ENCODE results near the gene CTR9. TPM values are rescaled to one million over a fixed set of nuclear protein-coding genes. Genes with fewer than 3 reads are reported as not detected.
A peak's percentile ranks its signal among the peaks of the same experiment; 100 is the strongest.

Gene CTR9
- total RNA-seq, 1 experiment from 2014 or later: 5.0 TPM

GRCh38 chr11:10735481-10736475 is 15.3 kb upstream of the CTR9 start:
- DNase-seq (ENCODE audit: low read depth): peak; percentile 94
- in situ Hi-C loops (cut with HindIII; ENCODE audit: low pct_unique_long_range_greater_than_20kb, low sequenced_read_pairs): no loop called here

GRCh38 chr11:10742460-10743208 is 8.4 kb upstream of the CTR9 start:
- in situ Hi-C loops (cut with HindIII; ENCODE audit: low pct_unique_long_range_greater_than_20kb, low sequenced_read_pairs): no loop called here
- peak; percentile 51 for DNase-seq (ENCODE audit: low read depth)

- no peak for DNase-seq (ENCODE audit: low read depth)
- in situ Hi-C loops (cut with HindIII; ENCODE audit: low pct_unique_long_range_greater_than_20kb, low sequenced_read_pairs): no loop called here
Measured at GRCh38 chr11:10743354-10744000, 7.6 kb upstream of the CTR9 start.

- in situ Hi-C loops (cut with HindIII; ENCODE audit: low pct_unique_long_range_greater_than_20kb, low sequenced_read_pairs): no loop called here
- no peak for DNase-seq (ENCODE audit: low read depth)
Measured at GRCh38 chr11:10744206-10744605, 6.8 kb upstream of the CTR9 start.

- in situ Hi-C loops (cut with HindIII; ENCODE audit: low pct_unique_long_range_greater_than_20kb, low sequenced_read_pairs): no loop called here
- DNase-seq (ENCODE audit: low read depth): no peak
Measured at GRCh38 chr11:10746871-10747270, 4.2 kb upstream of the CTR9 start.

- no peak for DNase-seq (ENCODE audit: low read depth)
- in situ Hi-C loops (cut with HindIII; ENCODE audit: low pct_unique_long_range_greater_than_20kb, low sequenced_read_pairs): no loop called here
Measured at GRCh38 chr11:10747733-10748132, 3.3 kb upstream of the CTR9 start.

GRCh38 chr11:10749476-10749875 is 1.6 kb upstream of the CTR9 start:
- DNase-seq (ENCODE audit: low read depth): no peak
- in situ Hi-C loops (cut with HindIII; ENCODE audit: low pct_unique_long_range_greater_than_20kb, low sequenced_read_pairs): no loop called here

- in situ Hi-C loops (cut with HindIII; ENCODE audit: low pct_unique_long_range_greater_than_20kb, low sequenced_read_pairs): no loop called here
- no peak for DNase-seq (ENCODE audit: low read depth)
Measured at GRCh38 chr11:10751581-10751940, 515 bp downstream of the CTR9 start.

GRCh38 chr11:10752061-10752460 is 1.0 kb downstream of the CTR9 start:
- in situ Hi-C loops (cut with HindIII; ENCODE audit: low pct_unique_long_range_greater_than_20kb, low sequenced_read_pairs): no loop called here
- no peak for DNase-seq (ENCODE audit: low read depth)

- in situ Hi-C loops (cut with HindIII; ENCODE audit: low pct_unique_long_range_greater_than_20kb, low sequenced_read_pairs): no loop called here
- DNase-seq (ENCODE audit: low read depth): no peak
Measured at GRCh38 chr11:10752486-10752885, 1.4 kb downstream of the CTR9 start.

- no peak for DNase-seq (ENCODE audit: low read depth)
- in situ Hi-C loops (cut with HindIII; ENCODE audit: low pct_unique_long_range_greater_than_20kb, low sequenced_read_pairs): no loop called here
Measured at GRCh38 chr11:10758957-10759356, 7.9 kb downstream of the CTR9 start.

- in situ Hi-C loops (cut with HindIII; ENCODE audit: low pct_unique_long_range_greater_than_20kb, low sequenced_read_pairs): no loop called here
- no peak for DNase-seq (ENCODE audit: low read depth)
Measured at GRCh38 chr11:10761085-10761698, 10.1 kb downstream of the CTR9 start.

- in situ Hi-C loops (cut with HindIII; ENCODE audit: low pct_unique_long_range_greater_than_20kb, low sequenced_read_pairs): no loop called here
- DNase-seq (ENCODE audit: low read depth): no peak
Measured at GRCh38 chr11:10762185-10762584, 11.1 kb downstream of the CTR9 start.

GRCh38 chr11:10762913-10763421 is 11.9 kb downstream of the CTR9 start:
- in situ Hi-C loops (cut with HindIII; ENCODE audit: low pct_unique_long_range_greater_than_20kb, low sequenced_read_pairs): no loop called here
- no peak for DNase-seq (ENCODE audit: low read depth)

- no peak for DNase-seq (ENCODE audit: low read depth)
- in situ Hi-C loops (cut with HindIII; ENCODE audit: low pct_unique_long_range_greater_than_20kb, low sequenced_read_pairs): no loop called here
Measured at GRCh38 chr11:10763766-10764165, 12.7 kb downstream of the CTR9 start.

GRCh38 chr11:10764412-10764811 is 13.4 kb downstream of the CTR9 start:
- in situ Hi-C loops (cut with HindIII; ENCODE audit: low pct_unique_long_range_greater_than_20kb, low sequenced_read_pairs): no loop called here
- no peak for DNase-seq (ENCODE audit: low read depth)

GRCh38 chr11:10770626-10771254 is 19.7 kb downstream of the CTR9 start:
- in situ Hi-C loops (cut with HindIII; ENCODE audit: low pct_unique_long_range_greater_than_20kb, low sequenced_read_pairs): no loop called here
- peak; percentile 23 for DNase-seq (ENCODE audit: low read depth)

- DNase-seq (ENCODE audit: low read depth): no peak
- in situ Hi-C loops (cut with HindIII; ENCODE audit: low pct_unique_long_range_greater_than_20kb, low sequenced_read_pairs): no loop called here
Measured at GRCh38 chr11:10771457-10771856, 20.4 kb downstream of the CTR9 start.

Measured in Caki2 (cell line).